Neural progenitor cell (in vitro differentiated cells): ENCODE measurements around the gene ERMAP.

Source experiments
- EZH2phosphoT487 ChIP-seq: fragments of 200-600 bp; sonication (generic); IDR thresholded peaks from 2 replicates; pipeline ENCODE4 v1.6.1; 2017; ENCODE audit warnings: antibody characterized with exemption
- TF ChIP-seq, protein P1 (sequence below): fragments of 200-600 bp; sonication (generic); IDR thresholded peaks from 2 replicates; pipeline ENCODE4 v1.5.1; 2017; ENCODE audit warnings: antibody characterized with exemption, mild to moderate bottlenecking

DNA sequence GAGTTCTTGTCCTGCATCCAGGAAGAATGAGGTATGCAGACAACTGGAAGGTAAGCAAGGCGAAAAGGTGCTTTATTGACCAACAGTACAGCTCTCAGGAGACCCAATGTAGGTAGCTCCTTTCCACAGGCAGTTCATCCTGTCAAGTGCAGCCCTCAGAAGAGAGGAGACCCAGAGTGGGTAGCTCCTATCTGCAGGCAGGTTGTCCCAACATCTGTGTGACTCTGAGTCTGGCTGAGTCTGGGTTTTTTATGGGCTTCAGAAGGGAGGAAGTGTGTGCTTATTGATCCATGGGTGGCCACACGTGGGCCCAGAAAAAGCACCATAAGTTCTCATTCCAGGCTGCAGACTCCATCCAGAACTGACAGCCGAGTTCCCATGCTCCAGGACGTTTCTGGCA lies 63.5 kb downstream of the ERMAP start:
- TF ChIP-seq EZH2phosphoT487: no peak
- TF ChIP-seq, protein P1, sequence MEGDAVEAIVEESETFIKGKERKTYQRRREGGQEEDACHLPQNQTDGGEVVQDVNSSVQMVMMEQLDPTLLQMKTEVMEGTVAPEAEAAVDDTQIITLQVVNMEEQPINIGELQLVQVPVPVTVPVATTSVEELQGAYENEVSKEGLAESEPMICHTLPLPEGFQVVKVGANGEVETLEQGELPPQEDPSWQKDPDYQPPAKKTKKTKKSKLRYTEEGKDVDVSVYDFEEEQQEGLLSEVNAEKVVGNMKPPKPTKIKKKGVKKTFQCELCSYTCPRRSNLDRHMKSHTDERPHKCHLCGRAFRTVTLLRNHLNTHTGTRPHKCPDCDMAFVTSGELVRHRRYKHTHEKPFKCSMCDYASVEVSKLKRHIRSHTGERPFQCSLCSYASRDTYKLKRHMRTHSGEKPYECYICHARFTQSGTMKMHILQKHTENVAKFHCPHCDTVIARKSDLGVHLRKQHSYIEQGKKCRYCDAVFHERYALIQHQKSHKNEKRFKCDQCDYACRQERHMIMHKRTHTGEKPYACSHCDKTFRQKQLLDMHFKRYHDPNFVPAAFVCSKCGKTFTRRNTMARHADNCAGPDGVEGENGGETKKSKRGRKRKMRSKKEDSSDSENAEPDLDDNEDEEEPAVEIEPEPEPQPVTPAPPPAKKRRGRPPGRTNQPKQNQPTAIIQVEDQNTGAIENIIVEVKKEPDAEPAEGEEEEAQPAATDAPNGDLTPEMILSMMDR: no peak
